ENCODE data around the gene PRR29. TPM values are rescaled to one million over a fixed set of nuclear protein-coding genes. Genes with fewer than 3 reads are reported as not detected.

Gene PRR29
- total and polyA plus RNA-seq, 2 donors (not counting 1 experiment from before 2014, with no cell fraction given) = 0.03 TPM; not detected in 1

GRCh38 chr17:63955791-63956190, 42.4 kb upstream of the PRR29 start:
- Mint-ChIP-seq H3K27ac (peak overlapping the region; percentile 80), H3K4me3 (no peak overlapping the region), H3K9me3 (ENCODE audit: insufficient read depth) (no peaks in the 10 kb centered on the region), H3K27me3 (no peaks in the 10 kb centered on the region), H3K4me1 (peaks cover 30% of the 10 kb centered on the region)
- DNase-seq (no peak), ATAC-seq (ENCODE audit: low read depth) (no peak)
- Histone ChIP-seq H3K9ac (ENCODE audit: low read length) (no peak overlapping the region), H3K27ac (ENCODE audit: low read length in 2 of 2) (no peak overlapping the region), H3K4me2 (replicated peaks; ENCODE audit: low read depth, low read length, poor library complexity, severe bottlenecking) (no peak overlapping the region), H3K27me3 (replicated peaks in 1 of 4; ENCODE audit: control extremely low read depth in 1 of 4, control insufficient read depth in 3 of 4, insufficient read depth in 4 of 4, low read length in 3 of 4) (no peaks in the 10 kb centered on the region), H3K9me3 (ENCODE audit: control extremely low read depth in 1 of 3, control insufficient read depth in 2 of 3, insufficient read depth in 1 of 3, low read length in 2 of 3) (no peaks in the 10 kb centered on the region), H3K79me2 (ENCODE audit: control insufficient read depth, insufficient read depth, low read length) (no peaks in the 10 kb centered on the region), H4K20me1 (ENCODE audit: control insufficient read depth, insufficient read depth, low read length, poor library complexity, severe bottlenecking) (no peaks in the 10 kb centered on the region), H3K4me1 (ENCODE audit: control insufficient read depth in 2 of 2, insufficient read depth in 2 of 2, low read length in 2 of 2) (peaks cover 32 to 49% of the 10 kb centered on the region in 2 donors), H3K4me3 (ENCODE audit: control extremely low read depth in 1 of 5, extremely low read depth in 1 of 5, insufficient read depth in 1 of 5, low read depth in 2 of 5, low read length in 4 of 5) (no peak overlapping the region), H2AFZ (ENCODE audit: insufficient read depth, low read depth, low read length, poor library complexity, severe bottlenecking) (no peak overlapping the region), H3K36me3 (replicated peaks in 1 of 2; ENCODE audit: control extremely low read depth in 1 of 2, control insufficient read depth in 1 of 2, extremely low read depth in 1 of 2, insufficient read depth in 2 of 2, low read length in 1 of 2) (no peaks in the 10 kb centered on the region)
- ChIA-PET POLR2A (interaction anchor here (1.2 to 1.3 kb wide), 2 partner anchors 9 to 12 kb away, joined by 3 to 4 read pairs; no protein-coding TSS in a partner anchor), CTCF (interaction anchor here (1.2 to 14.6 kb wide), 7 partner anchors 9 to 178 kb away, joined by 3 to 504 read pairs (median 16); partner anchors contain the start of genes CD79B, CSHL1, GH1 and ICAM2)
- TF ChIP-seq EZH2 (IDR thresholded peaks at IDR 0.05; ENCODE audit: borderline replicate concordance, insufficient read depth, low read depth, low read length, poor library complexity, severe bottlenecking) = no peak
- no peak for TF ChIP-seq CTCF (IDR thresholded peaks at IDR 0.05)
- intact Hi-C loops (cut with micrococcal nuclease) = no loop called here
- WGBS (ENCODE audit: insufficient coverage) = 97% methylated on average over 2 of the region's 4 CpGs

GRCh38 chr17:63956296-63956920, 41.7 kb upstream of the PRR29 start:
- peak overlapping the region; percentile 59 for H3K27ac Mint-ChIP-seq
- intact Hi-C loops (cut with micrococcal nuclease) = no loop called here
- H3K36me3 ChIP-seq (replicated peaks in 1 of 2; ENCODE audit: control extremely low read depth in 1 of 2, control insufficient read depth in 1 of 2, extremely low read depth in 1 of 2, insufficient read depth in 2 of 2, low read length in 1 of 2) = no peaks in the 10 kb centered on the region
- H3K4me2 ChIP-seq (replicated peaks; ENCODE audit: low read depth, low read length, poor library complexity, severe bottlenecking) = no peak overlapping the region
- no peak overlapping the region for H3K4me3 ChIP-seq (ENCODE audit: control extremely low read depth in 1 of 5, extremely low read depth in 1 of 5, insufficient read depth in 1 of 5, low read depth in 2 of 5, low read length in 4 of 5)
- no peak for ATAC-seq (ENCODE audit: low read depth)
- H3K27ac ChIP-seq (ENCODE audit: low read length in 2 of 2) = no peak overlapping the region
- ChIA-PET POLR2A (interaction anchor here (1.2 to 1.3 kb wide), 2 partner anchors 10 to 12 kb away, joined by 3 to 4 read pairs; no protein-coding TSS in a partner anchor), CTCF (interaction anchor here (1.4 to 14.6 kb wide), 7 partner anchors 10 to 177 kb away, joined by 3 to 504 read pairs (median 16); partner anchors contain the start of genes CD79B, CSHL1, GH1 and ICAM2)
- H3K9me3 Mint-ChIP-seq (ENCODE audit: insufficient read depth) = no peaks in the 10 kb centered on the region
- H3K9me3 ChIP-seq (ENCODE audit: control extremely low read depth in 1 of 3, control insufficient read depth in 2 of 3, insufficient read depth in 1 of 3, low read length in 2 of 3) = no peaks in the 10 kb centered on the region
- H3K4me1 Mint-ChIP-seq = peaks cover 28% of the 10 kb centered on the region
- no peaks in the 10 kb centered on the region for H4K20me1 ChIP-seq (ENCODE audit: control insufficient read depth, insufficient read depth, low read length, poor library complexity, severe bottlenecking)
- no peak overlapping the region for H3K4me3 Mint-ChIP-seq
- H3K27me3 Mint-ChIP-seq = no peaks in the 10 kb centered on the region
- TF ChIP-seq CTCF (IDR thresholded peaks at IDR 0.05) (no peak), EZH2 (IDR thresholded peaks at IDR 0.05; ENCODE audit: borderline replicate concordance, insufficient read depth, low read depth, low read length, poor library complexity, severe bottlenecking) (no peak)
- peaks cover 34 to 49% of the 10 kb centered on the region in 2 donors for H3K4me1 ChIP-seq (ENCODE audit: control insufficient read depth in 2 of 2, insufficient read depth in 2 of 2, low read length in 2 of 2)
- no peak overlapping the region for H2AFZ ChIP-seq (ENCODE audit: insufficient read depth, low read depth, low read length, poor library complexity, severe bottlenecking)
- no peaks in the 10 kb centered on the region for H3K79me2 ChIP-seq (ENCODE audit: control insufficient read depth, insufficient read depth, low read length)
- no peak for DNase-seq
- H3K27me3 ChIP-seq (replicated peaks in 1 of 4; ENCODE audit: control extremely low read depth in 1 of 4, control insufficient read depth in 3 of 4, insufficient read depth in 4 of 4, low read length in 3 of 4) = no peaks in the 10 kb centered on the region
- 100% methylated on average over 2 of the region's 5 CpGs for WGBS (ENCODE audit: insufficient coverage)
- H3K9ac ChIP-seq (ENCODE audit: low read length) = no peak overlapping the region
